Ectodermal cell (in vitro differentiated cells): ENCODE results near the gene CLMN.

Experiments
- H3K27ac ChIP-seq: 2 replicates; pipeline ENCODE4 v1.7.0; 2013; ENCODE audit warnings: mild to moderate bottlenecking, low read depth, low read length; ENCODE audit not compliant: insufficient read depth, poor library complexity, severe bottlenecking
- H3K27me3 ChIP-seq: 2 replicates; pipeline ENCODE4 v1.7.0; 2013; ENCODE audit warnings: mild to moderate bottlenecking, low read length; ENCODE audit not compliant: insufficient read depth, control insufficient read depth, poor library complexity, severe bottlenecking
- H3K36me3 ChIP-seq: one replicate; pipeline ENCODE4 v1.7.0; 2013; ENCODE audit warnings: low read length; ENCODE audit not compliant: control insufficient read depth, insufficient read depth
- H3K4me1 ChIP-seq: one replicate; pipeline ENCODE4 v1.7.0; 2013; ENCODE audit warnings: low read length; ENCODE audit not compliant: control insufficient read depth, insufficient read depth
- H3K4me3 ChIP-seq: 2 replicates; pipeline ENCODE4 v1.7.0; 2013; ENCODE audit warnings: low read depth, low read length, control low read depth; ENCODE audit not compliant: insufficient read depth
- H3K9me3 ChIP-seq: 2 replicates; pipeline ENCODE4 v1.7.0; 2013; ENCODE audit warnings: mild to moderate bottlenecking, low read length, moderate library complexity; ENCODE audit not compliant: control insufficient read depth
- WGBS, 2 experiments: methylation state at CpG; one replicate each; pipeline ENCODE4 v1.1.7; 2013; ENCODE audit warnings: missing lambda C conversion rate in 2 of 2; 5-methylcytosine and 5-hydroxymethylcytosine counted together

Gene CLMN

DNA sequence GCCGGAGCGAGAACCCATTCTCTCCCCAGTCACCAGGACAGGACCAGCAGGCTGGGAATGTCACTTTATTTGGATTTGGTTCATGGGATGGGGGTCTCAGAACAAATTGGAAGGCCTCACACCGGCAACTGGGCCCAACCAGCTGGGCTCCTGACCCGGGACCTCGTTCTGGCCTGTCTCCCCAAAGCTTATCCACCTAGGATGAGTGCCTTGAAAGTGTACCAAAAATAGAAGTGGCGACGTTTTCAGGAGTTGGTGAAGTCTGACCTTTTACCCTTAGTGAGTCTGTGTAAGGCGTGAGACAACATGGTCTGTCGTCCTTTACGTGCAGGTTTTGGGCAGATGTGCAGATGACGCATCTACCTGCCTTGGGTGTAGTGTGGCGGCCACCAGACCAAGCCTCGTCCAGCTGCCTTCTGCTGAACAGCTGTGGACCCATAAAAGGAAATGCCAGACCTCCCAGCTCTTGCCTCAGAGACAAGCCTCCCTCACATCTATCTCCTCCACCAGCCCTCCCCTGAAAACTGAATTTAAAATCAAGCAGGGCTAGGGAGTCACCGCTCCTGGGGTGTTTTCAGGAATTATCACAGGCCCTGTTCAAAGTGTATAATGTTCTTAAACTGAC is 36.6 kb upstream of the CLMN start:
- WGBS, 2 experiments: 90 to 93% methylated on average over 14 of the region's 14 CpGs
- Histone ChIP-seq H3K4me3 (no peak overlapping the region), H3K27ac (no peak overlapping the region), H3K4me1 (no peaks in the 10 kb centered on the region), H3K9me3 (no peaks in the 10 kb centered on the region), H3K36me3 (no peaks in the 10 kb centered on the region), H3K27me3 (no peaks in the 10 kb centered on the region)

- Histone ChIP-seq H3K36me3 (no peaks in the 10 kb centered on the region), H3K27ac (no peak overlapping the region), H3K27me3 (no peaks in the 10 kb centered on the region), H3K4me3 (no peak overlapping the region), H3K9me3 (no peaks in the 10 kb centered on the region), H3K4me1 (no peaks in the 10 kb centered on the region)
- 70 to 79% methylated on average over 3 of the region's 3 CpGs for WGBS, 2 experiments
These were observed 35.7 kb upstream of the CLMN start for GRCh38 chr14:95355422-95355821.

- no peak overlapping the region for H3K4me3 ChIP-seq
- H3K9me3 ChIP-seq: no peaks in the 10 kb centered on the region
- H3K4me1 ChIP-seq: no peaks in the 10 kb centered on the region
- H3K36me3 ChIP-seq: no peaks in the 10 kb centered on the region
- no peak overlapping the region for H3K27ac ChIP-seq
- H3K27me3 ChIP-seq: no peaks in the 10 kb centered on the region
These were observed 35.1 kb upstream of the CLMN start for GRCh38 chr14:95354834-95355233.

DNA sequence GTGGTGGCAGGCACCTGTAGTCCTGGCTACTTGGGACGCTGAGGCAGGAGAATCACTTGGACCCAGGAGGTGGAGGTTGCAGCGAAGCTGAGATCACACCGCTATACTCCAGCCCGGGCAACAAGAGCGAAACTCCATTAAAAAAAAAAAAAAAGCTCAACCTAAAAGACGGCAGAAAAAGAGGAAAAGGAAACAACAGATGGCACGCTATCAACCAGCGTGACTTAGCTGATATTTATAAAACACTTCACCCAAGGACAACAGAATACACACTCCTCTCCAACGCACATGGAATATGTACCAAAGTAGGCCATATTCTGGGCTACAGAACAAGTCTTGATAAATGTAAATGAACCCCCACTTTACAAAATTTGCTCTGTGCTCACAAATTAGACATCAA is 34.0 kb upstream of the CLMN start:
- H3K9me3 ChIP-seq: no peaks in the 10 kb centered on the region
- H3K27me3 ChIP-seq: no peaks in the 10 kb centered on the region
- no peak overlapping the region for H3K27ac ChIP-seq
- no peak overlapping the region for H3K4me3 ChIP-seq
- H3K4me1 ChIP-seq: no peaks in the 10 kb centered on the region
- no peaks in the 10 kb centered on the region for H3K36me3 ChIP-seq
- WGBS, 2 experiments: 88 to 91% methylated on average over 9 of the region's 9 CpGs

GRCh38 chr14:95353007-95353406 is 33.3 kb upstream of the CLMN start:
- Histone ChIP-seq H3K4me1 (no peaks in the 10 kb centered on the region), H3K4me3 (no peak overlapping the region), H3K36me3 (no peaks in the 10 kb centered on the region), H3K27me3 (no peaks in the 10 kb centered on the region), H3K9me3 (no peaks in the 10 kb centered on the region), H3K27ac (no peak overlapping the region)
- WGBS, 2 experiments: 100% methylated on average over 1 of the region's 1 CpG; no CpG with 5 or more reads in 1 of the 2 experiments

- 86 to 90% methylated on average over 4 to 5 of the region's 5 CpGs for WGBS, 2 experiments
- H3K27me3 ChIP-seq: no peaks in the 10 kb centered on the region
- H3K36me3 ChIP-seq: no peaks in the 10 kb centered on the region
- H3K9me3 ChIP-seq: no peaks in the 10 kb centered on the region
- H3K27ac ChIP-seq: no peak overlapping the region
- no peaks in the 10 kb centered on the region for H3K4me1 ChIP-seq
- H3K4me3 ChIP-seq: no peak overlapping the region
These were observed 32.8 kb upstream of the CLMN start for GRCh38 chr14:95352481-95352880.

DNA sequence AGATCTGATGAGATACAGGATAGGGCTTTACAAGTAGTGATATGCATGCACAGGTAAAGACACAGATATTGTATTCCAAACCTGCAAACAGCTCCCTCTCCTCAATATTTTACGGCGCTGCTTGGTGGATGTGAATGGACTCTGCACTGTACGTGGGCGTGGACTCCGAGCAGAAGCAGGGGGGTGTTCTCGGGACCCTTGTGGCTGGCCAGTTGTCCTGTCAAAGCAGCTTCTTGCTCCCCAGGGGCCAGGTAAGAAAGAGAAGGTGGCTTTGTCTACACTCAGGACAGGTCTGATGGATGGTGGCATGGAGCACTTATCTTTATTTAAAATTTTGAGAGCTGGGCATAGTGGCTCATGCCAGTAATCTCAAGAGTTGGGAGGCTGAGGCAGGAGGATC is 29.5 kb upstream of the CLMN start:
- no peak overlapping the region for H3K27ac ChIP-seq
- no peaks in the 10 kb centered on the region for H3K9me3 ChIP-seq
- H3K36me3 ChIP-seq: no peaks in the 10 kb centered on the region
- no peaks in the 10 kb centered on the region for H3K27me3 ChIP-seq
- no peak overlapping the region for H3K4me3 ChIP-seq
- no peaks in the 10 kb centered on the region for H3K4me1 ChIP-seq
- WGBS, 2 experiments: 94 to 97% methylated on average over 6 of the region's 6 CpGs

DNA sequence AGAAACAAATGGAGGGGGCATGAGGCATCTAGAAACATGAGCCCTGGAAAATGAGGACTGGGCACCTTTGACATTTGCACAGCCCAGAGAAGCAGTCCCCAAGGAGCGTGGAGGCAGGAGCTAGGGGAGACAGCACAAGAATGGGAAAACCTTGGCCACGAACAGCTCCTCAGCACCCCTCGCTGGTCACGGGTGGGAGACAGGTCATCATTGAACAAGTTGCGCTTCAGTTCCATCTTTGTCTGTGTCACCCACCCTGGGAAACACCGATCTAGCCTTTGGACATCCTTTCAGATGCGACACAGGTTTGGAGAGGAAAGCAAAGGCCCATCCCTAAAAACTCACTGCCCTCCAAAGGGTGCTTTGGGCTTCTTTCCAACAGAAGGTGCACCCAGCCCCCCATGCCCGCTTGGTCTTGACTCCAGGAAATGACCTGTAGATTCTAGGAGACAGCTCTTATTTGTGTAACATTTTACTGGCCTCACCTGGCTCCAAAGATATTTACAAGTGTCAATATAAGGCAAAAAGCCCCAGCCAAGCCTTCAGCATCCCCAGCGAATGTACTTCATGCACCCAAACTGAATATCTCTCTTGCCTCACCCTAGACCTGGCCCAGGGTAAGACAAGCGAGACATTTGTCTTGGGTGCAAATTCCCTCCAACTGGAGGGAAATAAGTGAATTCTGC is 28.8 kb upstream of the CLMN start:
- Histone ChIP-seq H3K4me1 (no peaks in the 10 kb centered on the region), H3K36me3 (no peaks in the 10 kb centered on the region), H3K27ac (no peak overlapping the region), H3K27me3 (no peaks in the 10 kb centered on the region), H3K9me3 (no peaks in the 10 kb centered on the region), H3K4me3 (no peak overlapping the region)
- WGBS, 2 experiments: 87 to 88% methylated on average over 10 of the region's 10 CpGs

GRCh38 chr14:95346820-95347219 is 27.1 kb upstream of the CLMN start:
- Histone ChIP-seq H3K4me3 (no peak overlapping the region), H3K4me1 (no peaks in the 10 kb centered on the region), H3K36me3 (no peaks in the 10 kb centered on the region), H3K27me3 (no peaks in the 10 kb centered on the region), H3K27ac (no peak overlapping the region), H3K9me3 (no peaks in the 10 kb centered on the region)
- WGBS, 2 experiments: 67 to 100% methylated on average over 1 of the region's 1 CpG

DNA sequence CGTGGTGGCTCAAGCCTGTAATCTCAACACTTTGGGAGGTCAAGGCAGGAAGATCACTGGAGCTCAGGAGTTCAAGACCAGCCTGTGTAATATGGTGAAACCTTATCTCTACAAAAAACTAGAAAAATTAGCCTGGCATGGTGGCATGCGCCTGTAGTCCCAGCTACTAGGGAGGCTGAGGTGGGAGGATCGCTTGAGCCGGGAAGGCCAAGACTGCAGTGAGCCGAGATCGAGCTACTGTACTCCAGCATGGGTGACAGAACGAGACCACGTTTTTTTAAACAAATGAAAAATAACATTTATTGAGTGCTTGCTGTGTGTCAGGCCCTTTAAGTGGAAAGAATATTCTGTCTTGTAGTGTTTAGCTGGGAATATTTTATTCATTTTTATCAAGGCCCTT is 26.6 kb upstream of the CLMN start:
- no peaks in the 10 kb centered on the region for H3K9me3 ChIP-seq
- no peak overlapping the region for H3K4me3 ChIP-seq
- 88 to 92% methylated on average over 8 of the region's 8 CpGs for WGBS, 2 experiments
- no peaks in the 10 kb centered on the region for H3K36me3 ChIP-seq
- no peaks in the 10 kb centered on the region for H3K27me3 ChIP-seq
- H3K4me1 ChIP-seq: no peaks in the 10 kb centered on the region
- no peak overlapping the region for H3K27ac ChIP-seq
